Activated CD8-positive, alpha-beta memory T cell treated with anti-CD3 and anti-CD28 coated beads for 48 hours (primary cell): Measurements from ENCODE around the gene NOLC1.
"Not testable (repeated sequence)": the region's sequence is repeated elsewhere in the genome, so short reads cannot be mapped to it uniquely, and the experiment has no call there.

ENCODE experiments used
- DNase-seq, 3 experiments: peaks; one replicate each; pipeline ENCODE4 v3.0.0-alpha.2; 2020; ENCODE audit warnings: low read depth in 2 of 3, low spot score in 2 of 3

The NOLC1 gene

GRCh38 chr10:102153093-102153620 lies 968 bp downstream of the NOLC1 start:
- DNase-seq, result no peak

- DNase-seq, result no peak
Observed at GRCh38 chr10:102154466-102155116, 2.4 kb downstream of the NOLC1 start.

- no peak for DNase-seq
Observed at GRCh38 chr10:102157224-102157623, 5.0 kb downstream of the NOLC1 start.

GRCh38 chr10:102159051-102159597 lies 6.9 kb downstream of the NOLC1 start:
- DNase-seq, result no peak

GRCh38 chr10:102159831-102160230 lies 7.6 kb downstream of the NOLC1 start:
- DNase-seq, result no peak

- no peak for DNase-seq
Observed at GRCh38 chr10:102163342-102163989, 11.3 kb downstream of the NOLC1 start.

- DNase-seq, result no peak
Observed at GRCh38 chr10:102167861-102168260, 15.7 kb downstream of the NOLC1 start.

GRCh38 chr10:102170602-102171001 lies 18.4 kb downstream of the NOLC1 start:
- DNase-seq, result no peak

GRCh38 chr10:102172288-102172687 lies 20.1 kb downstream of the NOLC1 start:
- DNase-seq, result no peak

- no peak for DNase-seq
Observed at GRCh38 chr10:102175415-102175814, 23.2 kb downstream of the NOLC1 start.

GRCh38 chr10:102184606-102185005 lies 32.4 kb downstream of the NOLC1 start:
- DNase-seq, result no peak

GRCh38 chr10:102185272-102185671 lies 33.1 kb downstream of the NOLC1 start:
- DNase-seq, result no peak

- DNase-seq, result no peak
Observed at GRCh38 chr10:102185811-102186527, 33.8 kb downstream of the NOLC1 start.

- DNase-seq, result no peak
Observed at GRCh38 chr10:102188298-102188940, 36.2 kb downstream of the NOLC1 start.

- not testable (repeated sequence) for DNase-seq
Observed at GRCh38 chr10:102188941-102189898, 37.0 kb downstream of the NOLC1 start.

- DNase-seq, result no peak
Observed at GRCh38 chr10:102191956-102192355, 39.8 kb downstream of the NOLC1 start.

GRCh38 chr10:102195296-102195870 lies 43.2 kb downstream of the NOLC1 start:
- no peak for DNase-seq

- no peak for DNase-seq
Observed at GRCh38 chr10:102196893-102197292, 44.7 kb downstream of the NOLC1 start.

GRCh38 chr10:102198027-102198426 lies 45.8 kb downstream of the NOLC1 start:
- DNase-seq, result no peak
